Central memory CD8-positive, alpha-beta T cell (primary cell): ENCODE results near the gene EPO.
A peak's percentile ranks its signal among the peaks of the same experiment; 100 is the strongest.

Experiments used
- ATAC-seq: fragments of 150-1000 bp; cut with Tn5 transposase; replicated peaks from 2 replicates; pipeline ENCODE4 v1.10.0; 2022; ENCODE audit warnings: mild to moderate bottlenecking, moderate FRiP score, moderate number of reproducible peaks; ENCODE audit not compliant: poor library complexity, severe bottlenecking; ENCODE audit errors: extremely low read depth
- DNase-seq, 2 donors: peaks; one replicate each; pipeline ENCODE4 v3.0.0; 2021; ENCODE audit warnings: low spot score in 2 of 2
- H3K27ac Mint-ChIP-seq: one replicate; pipeline ENCODE4 v1.8.0; 2022; ENCODE audit warnings: low read depth, mild to moderate bottlenecking, moderate library complexity, mixed read lengths
- H3K27me3 Mint-ChIP-seq: one replicate; pipeline ENCODE4 v1.8.0; 2022; ENCODE audit warnings: mixed read lengths
- H3K36me3 Mint-ChIP-seq: one replicate; pipeline ENCODE4 v1.8.0; 2022; ENCODE audit warnings: mild to moderate bottlenecking, moderate library complexity, mixed read lengths; ENCODE audit not compliant: insufficient read depth
- H3K4me1 Mint-ChIP-seq: one replicate; pipeline ENCODE4 v1.8.0; 2022; ENCODE audit warnings: mixed read lengths
- H3K4me3 Mint-ChIP-seq: one replicate; pipeline ENCODE4 v1.8.0; 2022; ENCODE audit warnings: mild to moderate bottlenecking, moderate library complexity, mixed read lengths
- H3K9me3 Mint-ChIP-seq: one replicate; pipeline ENCODE4 v1.8.0; 2022; ENCODE audit warnings: mixed read lengths

The EPO gene

DNA sequence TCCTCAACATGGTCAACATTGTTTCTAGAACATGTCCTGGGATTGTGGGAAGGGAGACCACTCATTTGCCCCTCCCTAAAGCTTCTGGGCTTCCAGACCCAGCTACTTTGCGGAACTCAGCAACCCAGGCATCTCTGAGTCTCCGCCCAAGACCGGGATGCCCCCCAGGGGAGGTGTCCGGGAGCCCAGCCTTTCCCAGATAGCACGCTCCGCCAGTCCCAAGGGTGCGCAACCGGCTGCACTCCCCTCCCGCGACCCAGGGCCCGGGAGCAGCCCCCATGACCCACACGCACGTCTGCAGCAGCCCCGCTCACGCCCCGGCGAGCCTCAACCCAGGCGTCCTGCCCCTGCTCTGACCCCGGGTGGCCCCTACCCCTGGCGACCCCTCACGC, at the start of gene EPO:
TSS of gene EPO (plus strand) at position 190 of the 392 bp plus-strand sequence. CDS start 513 bp downstream, outside the sequence.
- Mint-ChIP-seq H3K4me1 (peaks cover 5% of the 10 kb centered on the region), H3K27me3 (peaks cover 58% of the 10 kb centered on the region), H3K27ac (no peak within 1 kb of the TSS), H3K4me3 (no peak within 1 kb of the TSS), H3K36me3 (no peaks in the 10 kb centered on the region), H3K9me3 (no peaks in the 10 kb centered on the region)
- ATAC-seq (no peak), DNase-seq (no peak)

DNA sequence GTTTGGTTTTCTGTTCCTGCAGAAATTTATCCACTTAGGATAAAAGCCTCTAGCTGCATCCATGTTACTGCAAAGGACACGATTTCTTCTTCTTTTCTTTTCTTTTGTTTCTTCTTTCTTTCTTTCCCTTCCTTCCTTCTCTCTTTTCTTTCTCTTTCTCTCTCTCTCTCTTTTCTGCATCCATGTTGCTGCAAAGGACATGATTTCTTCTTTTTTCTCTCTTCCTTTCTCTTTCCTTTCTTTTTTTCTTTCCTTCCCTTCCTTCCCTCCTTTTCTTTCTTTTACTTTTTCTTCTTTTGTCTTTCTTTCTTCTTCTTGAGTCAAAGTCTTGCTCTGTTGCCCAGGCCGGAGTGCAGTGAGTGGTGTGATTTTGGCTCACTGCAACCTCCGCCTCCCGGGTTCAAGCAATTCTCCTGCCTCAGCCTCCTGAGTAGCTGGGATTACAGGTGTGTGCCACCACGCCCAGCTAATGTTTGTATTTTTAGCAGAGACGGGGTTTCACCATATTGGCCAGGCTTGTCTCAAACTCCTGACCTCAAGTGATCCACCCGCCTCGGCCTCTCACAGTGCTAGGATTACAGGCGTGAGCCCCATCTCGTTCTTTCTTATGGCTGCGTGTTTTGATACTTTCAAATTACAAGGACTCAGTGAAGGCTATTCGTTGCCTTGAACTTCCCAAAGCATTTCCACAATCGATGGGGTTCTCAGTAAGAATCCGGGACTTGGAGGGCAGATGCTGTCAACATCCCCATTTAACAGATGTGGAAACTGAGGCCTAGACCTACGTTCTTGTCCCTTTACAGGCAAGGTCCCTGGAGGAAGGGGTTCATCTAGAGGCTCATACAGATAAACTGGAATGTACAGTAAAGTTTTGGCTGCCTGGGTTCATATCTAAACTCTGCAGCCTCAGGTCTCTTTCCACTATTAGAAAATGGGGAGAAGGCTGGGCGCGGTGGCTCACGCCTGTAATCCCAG, 48.6 kb upstream of the EPO start:
- H3K27ac Mint-ChIP-seq = peak overlapping the region; percentile 13
- peaks cover 10% of the 10 kb centered on the region for H3K4me1 Mint-ChIP-seq

DNA sequence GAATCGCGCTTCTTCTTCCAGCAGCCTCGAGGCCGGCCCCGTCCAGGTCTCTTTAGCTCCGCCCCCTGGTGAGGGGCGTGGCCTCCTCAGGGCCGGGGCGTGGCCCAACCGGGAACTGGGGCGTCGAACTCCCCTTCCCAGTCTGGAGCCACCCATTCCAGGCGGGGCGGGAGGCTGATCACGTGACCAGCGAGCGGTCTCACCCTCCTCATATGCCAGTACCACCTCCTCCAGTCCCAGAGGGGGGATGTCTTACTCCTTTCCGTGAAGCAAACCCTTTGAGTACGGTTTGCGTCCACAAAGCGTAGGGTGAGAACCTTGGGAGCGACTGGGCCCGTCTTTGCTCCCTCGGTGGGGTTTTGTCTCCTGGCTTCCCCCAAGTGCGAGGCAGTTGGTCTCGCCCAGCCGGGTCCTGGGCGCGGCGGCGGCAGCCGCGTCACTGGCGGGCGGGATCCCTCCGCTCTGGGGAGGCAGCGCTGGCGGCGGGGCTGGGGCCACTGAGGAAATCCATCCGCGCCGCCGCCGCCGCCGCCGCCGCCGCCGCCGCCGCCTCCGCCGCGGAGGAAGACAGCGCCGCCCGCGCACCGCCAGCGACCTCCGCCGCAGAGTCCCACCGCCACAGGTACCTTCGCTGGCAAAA, 46.8 kb upstream of the EPO start, which contains the start of gene GNB2:
TSS of gene GNB2 (plus strand) at position 439 of the 640 bp plus-strand sequence. CDS start 2,526 bp downstream, outside the sequence.
- Mint-ChIP-seq H3K9me3 (no peaks in the 10 kb centered on the region), H3K36me3 (peaks cover 38% of the 10 kb centered on the region), H3K4me3 (peak within 1 kb of the TSS; percentile 98), H3K4me1 (peaks cover 12% of the 10 kb centered on the region), H3K27ac (peak within 1 kb of the TSS; percentile 95), H3K27me3 (no peaks in the 10 kb centered on the region)
- ATAC-seq (peak; percentile 57), DNase-seq (peak; percentile 94 to 95)

More for the DNA sequence above, 48.6 kb upstream of the EPO start:
- peaks cover 26% of the 10 kb centered on the region for H3K36me3 Mint-ChIP-seq
- no peaks in the 10 kb centered on the region for H3K9me3 Mint-ChIP-seq
- DNase-seq (no peak), ATAC-seq (no peak)
- no peak overlapping the region for H3K4me3 Mint-ChIP-seq
- peaks cover 10% of the 10 kb centered on the region for H3K27me3 Mint-ChIP-seq

DNA sequence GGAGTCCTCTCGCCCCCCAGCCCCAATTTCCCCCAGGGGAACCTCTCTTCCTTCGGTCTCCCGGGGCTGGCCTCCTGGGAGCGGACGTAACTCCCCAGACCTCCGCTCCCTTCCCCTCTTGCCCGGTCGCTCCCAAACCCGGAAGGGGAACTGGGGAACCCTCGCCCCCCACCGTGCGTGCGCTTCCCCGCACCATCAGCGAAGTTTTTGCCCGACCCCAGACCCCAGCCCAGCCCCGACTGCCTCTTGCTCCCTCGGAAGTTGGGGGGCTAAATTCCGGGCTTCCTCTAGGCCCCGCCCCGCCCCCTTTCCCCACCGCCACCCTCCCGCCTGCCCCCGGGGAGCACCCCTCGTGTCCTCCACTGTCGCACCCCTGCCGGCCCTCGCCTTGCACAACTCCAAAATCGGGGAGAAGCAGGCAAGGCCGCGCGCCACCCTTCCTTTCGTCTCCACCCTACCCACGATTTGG, 46.3 kb upstream of the EPO start:
- Mint-ChIP-seq H3K4me1 (peaks cover 12% of the 10 kb centered on the region), H3K27ac (peak overlapping the region; percentile 95), H3K9me3 (no peaks in the 10 kb centered on the region), H3K36me3 (peaks cover 38% of the 10 kb centered on the region), H3K27me3 (no peaks in the 10 kb centered on the region), H3K4me3 (peak overlapping the region; percentile 98)
- DNase-seq = peak; percentile 37 to 41
- ATAC-seq = no peak

DNA sequence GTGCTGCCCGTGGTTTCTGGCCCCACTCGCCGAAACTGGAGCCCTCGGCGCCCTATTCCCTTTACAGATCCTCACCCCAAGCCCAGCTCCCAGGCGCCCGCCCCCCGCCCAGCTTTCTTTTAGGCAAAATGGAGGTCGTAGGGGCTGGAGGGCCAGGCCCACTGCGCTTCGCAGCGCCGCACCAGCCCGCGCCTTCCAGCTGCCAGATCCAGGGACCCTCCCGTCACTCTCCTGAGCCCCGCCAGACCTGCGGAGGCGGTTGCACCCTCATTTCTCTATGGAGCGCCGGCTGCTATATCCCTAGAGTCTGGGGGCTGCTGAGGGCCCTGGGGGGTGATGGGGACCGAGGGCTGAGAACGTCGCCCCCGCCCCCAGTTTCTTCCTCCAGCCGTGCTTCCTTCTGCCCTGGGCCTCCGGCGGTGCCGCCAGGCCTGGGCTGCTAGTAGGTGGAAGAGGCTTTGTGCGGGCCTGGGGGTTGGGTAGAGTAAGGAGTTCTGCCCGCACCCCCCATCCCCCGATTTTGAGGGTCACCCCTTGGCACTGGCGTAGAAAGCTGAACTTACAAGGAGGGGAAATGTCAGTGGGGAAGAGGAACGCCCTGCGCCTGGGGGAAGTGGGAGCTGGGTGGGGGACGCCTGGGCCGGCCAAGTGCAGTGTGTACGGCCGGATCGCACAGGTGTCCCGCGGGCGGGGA, 45.7 kb upstream of the EPO start:
- Mint-ChIP-seq H3K36me3 (peaks cover 40% of the 10 kb centered on the region), H3K27ac (peak overlapping the region; percentile 95), H3K9me3 (no peaks in the 10 kb centered on the region), H3K4me3 (peak overlapping the region; percentile 98), H3K27me3 (no peaks in the 10 kb centered on the region), H3K4me1 (peaks cover 18% of the 10 kb centered on the region)
- no peak for ATAC-seq
- DNase-seq = no peak

DNA sequence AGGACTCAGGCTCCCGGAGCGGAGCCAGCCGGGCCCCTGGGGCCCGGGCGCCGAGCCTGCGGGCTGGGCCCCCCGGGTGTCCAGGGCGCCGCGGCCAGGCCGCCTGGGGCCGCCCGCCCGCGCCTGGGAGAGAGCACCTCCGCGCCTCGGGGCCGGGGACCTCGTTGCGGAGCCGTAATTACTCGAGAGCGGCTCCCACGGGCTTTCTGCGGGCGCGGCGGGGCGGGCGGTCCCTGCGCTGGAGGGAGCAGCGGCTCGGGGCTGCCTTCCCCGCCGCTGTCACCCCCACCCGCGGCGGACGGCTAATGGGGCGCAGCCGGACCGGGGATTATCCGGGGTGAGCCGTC, 45.2 kb upstream of the EPO start:
- ATAC-seq = peak; percentile 7
- Mint-ChIP-seq H3K27ac (peak overlapping the region; percentile 95), H3K4me3 (peak overlapping the region; percentile 98), H3K27me3 (no peaks in the 10 kb centered on the region), H3K36me3 (peaks cover 44% of the 10 kb centered on the region), H3K9me3 (no peaks in the 10 kb centered on the region), H3K4me1 (peaks cover 21% of the 10 kb centered on the region)
- DNase-seq = peak in 1 of 2 donors; percentile 31

DNA sequence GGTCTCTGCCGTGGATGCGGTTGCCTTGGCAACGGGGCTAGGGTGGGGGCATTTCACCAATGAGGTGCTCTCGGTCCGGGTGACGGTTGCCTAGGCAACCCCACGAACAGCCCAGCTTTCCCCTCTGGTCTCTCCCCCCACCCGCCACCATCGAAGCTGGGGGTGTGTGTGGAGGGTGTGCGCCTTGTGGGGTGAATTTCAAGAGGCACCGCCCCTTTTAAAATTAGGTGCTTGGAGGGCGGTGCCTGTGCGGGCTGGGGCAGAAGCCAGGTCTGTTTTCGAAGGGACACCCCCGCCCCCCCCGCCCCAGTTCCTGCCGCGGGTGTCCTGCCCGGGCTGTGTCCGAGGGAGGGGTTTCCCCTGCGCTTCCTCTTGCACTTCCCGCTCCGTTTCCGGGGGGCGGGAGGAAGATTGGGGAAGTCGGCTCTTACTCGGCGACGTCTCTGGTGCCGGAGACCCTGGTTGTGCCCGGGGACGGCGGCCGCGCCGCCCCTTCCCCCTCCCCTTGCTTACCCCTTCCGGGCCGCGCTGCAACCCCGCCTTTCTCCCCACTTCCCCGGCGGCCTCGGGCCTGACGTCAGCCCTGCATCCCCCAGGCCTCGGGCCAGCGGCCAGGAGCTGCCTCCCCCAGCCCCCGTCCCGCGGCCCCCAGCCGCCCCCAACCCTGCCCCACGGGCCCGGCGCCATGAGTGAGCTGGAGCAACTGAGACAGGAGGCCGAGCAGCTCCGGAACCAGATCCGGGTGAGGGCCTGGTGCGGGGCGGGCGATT, 44.5 kb upstream of the EPO start:
- Mint-ChIP-seq H3K4me1 (peaks cover 24% of the 10 kb centered on the region), H3K27me3 (no peaks in the 10 kb centered on the region), H3K4me3 (peak overlapping the region; percentile 98), H3K36me3 (peaks cover 50% of the 10 kb centered on the region), H3K9me3 (no peaks in the 10 kb centered on the region), H3K27ac (peak overlapping the region; percentile 90)
- peak; percentile 67 for ATAC-seq
- peak; percentile 73 to 89 for DNase-seq

DNA sequence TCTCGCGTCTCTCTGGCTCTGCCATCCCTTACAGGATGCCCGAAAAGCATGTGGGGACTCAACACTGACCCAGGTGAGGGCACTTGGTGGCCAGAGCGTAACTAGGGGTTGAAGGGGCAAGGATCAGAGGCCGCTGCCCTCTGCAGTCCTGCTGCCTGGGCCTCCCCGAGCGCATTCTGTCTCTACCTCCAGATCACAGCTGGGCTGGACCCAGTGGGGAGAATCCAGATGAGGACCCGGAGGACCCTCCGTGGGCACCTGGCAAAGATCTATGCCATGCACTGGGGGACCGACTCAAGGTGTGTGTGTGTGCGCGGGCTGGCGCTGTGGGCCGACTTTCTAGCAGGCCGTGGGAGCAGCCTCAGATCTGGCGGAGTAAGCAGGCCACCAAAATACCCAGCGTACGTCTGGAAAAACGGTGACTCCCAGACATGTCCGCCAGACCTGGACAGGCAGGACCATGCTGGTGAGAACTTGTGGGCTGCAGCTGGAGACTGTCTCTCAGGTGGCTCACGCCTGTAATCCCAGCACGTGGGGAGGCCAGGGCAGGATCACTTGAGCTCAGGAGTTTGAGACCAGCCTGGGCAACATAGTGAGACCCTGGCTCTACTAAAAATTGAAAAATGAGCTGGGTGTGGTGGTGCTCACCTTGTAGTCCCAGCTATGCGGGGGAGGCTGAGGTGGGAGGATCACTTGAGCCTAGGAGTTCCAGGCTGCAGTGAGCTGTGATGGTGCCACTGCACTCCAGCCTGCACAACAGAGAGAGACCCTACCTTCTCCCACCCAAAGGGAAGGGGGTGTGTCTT, 43.6 kb upstream of the EPO start:
- H3K27ac Mint-ChIP-seq = peak overlapping the region; percentile 90
- peaks cover 24% of the 10 kb centered on the region for H3K4me1 Mint-ChIP-seq
- H3K9me3 Mint-ChIP-seq = no peaks in the 10 kb centered on the region
- H3K36me3 Mint-ChIP-seq = peaks cover 50% of the 10 kb centered on the region
- no peak for ATAC-seq
- no peak for DNase-seq
- H3K27me3 Mint-ChIP-seq = no peaks in the 10 kb centered on the region
- peak overlapping the region; percentile 98 for H3K4me3 Mint-ChIP-seq

DNA sequence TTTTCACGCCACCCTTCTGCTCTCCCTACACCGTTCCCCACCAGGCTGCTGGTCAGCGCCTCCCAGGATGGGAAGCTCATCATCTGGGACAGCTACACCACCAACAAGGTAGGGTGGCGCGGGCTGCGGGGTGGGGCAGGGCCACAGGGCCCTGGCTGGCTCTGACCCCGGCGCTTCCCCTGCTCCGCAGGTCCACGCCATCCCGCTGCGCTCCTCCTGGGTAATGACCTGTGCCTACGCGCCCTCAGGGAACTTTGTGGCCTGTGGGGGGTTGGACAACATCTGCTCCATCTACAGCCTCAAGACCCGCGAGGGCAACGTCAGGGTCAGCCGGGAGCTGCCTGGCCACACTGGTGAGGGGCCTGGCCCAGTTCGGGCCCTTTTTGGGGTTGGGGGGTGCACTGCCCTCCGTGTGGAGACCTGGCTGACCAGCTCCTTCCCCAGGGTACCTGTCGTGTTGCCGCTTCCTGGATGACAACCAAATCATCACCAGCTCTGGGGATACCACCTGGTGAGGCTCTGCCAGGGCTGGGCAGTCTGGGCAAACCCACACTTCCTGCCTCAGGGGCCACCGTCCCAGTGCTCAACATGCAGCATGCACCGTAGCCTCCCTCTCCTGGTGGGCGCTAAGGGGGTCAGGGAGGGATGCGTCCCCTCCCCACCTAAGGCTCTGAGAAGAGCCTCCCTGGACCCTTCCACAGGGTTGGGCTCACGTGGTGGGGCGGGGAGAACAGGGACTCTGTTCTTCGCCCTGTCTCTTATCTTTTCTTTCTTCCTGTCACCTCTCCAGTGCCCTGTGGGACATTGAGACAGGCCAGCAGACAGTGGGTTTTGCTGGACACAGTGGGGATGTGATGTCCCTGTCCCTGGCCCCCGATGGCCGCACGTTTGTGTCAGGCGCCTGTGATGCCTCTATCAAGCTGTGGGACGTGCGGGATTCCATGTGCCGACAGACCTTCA, 42.7 kb upstream of the EPO start:
- H3K27me3 Mint-ChIP-seq = no peaks in the 10 kb centered on the region
- peaks cover 24% of the 10 kb centered on the region for H3K4me1 Mint-ChIP-seq
- no peaks in the 10 kb centered on the region for H3K9me3 Mint-ChIP-seq
- peak overlapping the region; percentile 57 for H3K4me3 Mint-ChIP-seq
- ATAC-seq (no peak), DNase-seq (no peak)
- H3K36me3 Mint-ChIP-seq = peaks cover 49% of the 10 kb centered on the region
- peak overlapping the region; percentile 76 for H3K27ac Mint-ChIP-seq

DNA sequence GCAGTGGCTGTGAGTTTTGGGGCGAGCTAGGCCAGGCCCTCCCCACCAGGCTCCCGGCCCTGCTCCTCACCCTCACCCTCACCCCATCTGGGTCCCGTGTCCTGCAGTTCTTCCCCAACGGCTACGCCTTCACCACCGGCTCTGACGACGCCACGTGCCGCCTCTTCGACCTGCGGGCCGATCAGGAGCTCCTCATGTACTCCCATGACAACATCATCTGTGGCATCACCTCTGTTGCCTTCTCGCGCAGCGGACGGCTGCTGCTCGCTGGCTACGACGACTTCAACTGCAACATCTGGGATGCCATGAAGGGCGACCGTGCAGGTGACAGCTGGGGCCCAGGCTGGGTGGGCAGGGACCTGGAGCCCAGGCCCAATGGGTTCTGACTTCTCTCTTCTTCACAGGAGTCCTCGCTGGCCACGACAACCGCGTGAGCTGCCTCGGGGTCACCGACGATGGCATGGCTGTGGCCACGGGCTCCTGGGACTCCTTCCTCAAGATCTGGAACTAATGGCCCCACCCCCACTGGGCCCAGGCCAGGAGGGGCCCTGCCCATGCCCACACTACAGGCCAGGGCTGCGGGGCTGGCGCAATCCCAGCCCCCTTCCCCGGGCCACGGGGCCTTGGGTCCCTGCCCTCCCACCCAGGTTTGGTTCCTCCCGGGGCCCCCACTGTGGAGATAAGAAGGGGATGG, 41.8 kb upstream of the EPO start:
- no peaks in the 10 kb centered on the region for H3K27me3 Mint-ChIP-seq
- H3K4me3 Mint-ChIP-seq = peak overlapping the region; percentile 57
- peaks cover 41% of the 10 kb centered on the region for H3K36me3 Mint-ChIP-seq
- H3K27ac Mint-ChIP-seq = peak overlapping the region; percentile 76
- ATAC-seq = no peak
- no peak for DNase-seq
- H3K4me1 Mint-ChIP-seq = peaks cover 19% of the 10 kb centered on the region
- H3K9me3 Mint-ChIP-seq = no peaks in the 10 kb centered on the region
